GM23338 (cell line): ENCODE data around the gene KRTAP19-5. TPM values are rescaled to one million over a fixed set of nuclear protein-coding genes. Genes with fewer than 3 reads are reported as not detected.

ENCODE experiments used
- ATAC-seq: fragments of 200-7000 bp; cut with Tn5 transposase; 3 replicates; pipeline ENCODE4 v1.9.1; 2020
- DNase-seq: peaks from one replicate; pipeline ENCODE4 v3.0.0-alpha.2; 2015; ENCODE audit warnings: low spot score
- H2AFZ ChIP-seq: fragments of 200-600 bp; sonication (generic); 2 replicates; pipeline ENCODE4 v1.8.0; 2016; ENCODE audit warnings: antibody characterized with exemption, mild to moderate bottlenecking, moderate library complexity
- H3F3A ChIP-seq: fragments of 200-600 bp; sonication (generic); replicated peaks from 2 replicates; pipeline ENCODE4 v1.8.0; 2017; ENCODE audit warnings: antibody characterized with exemption, mixed run types, low read depth
- H3K27ac ChIP-seq: fragments of 200-600 bp; sonication (generic); 2 replicates; pipeline ENCODE4 v1.6.1; 2016; ENCODE audit warnings: low read depth
- H3K27me3 ChIP-seq: fragments of 200-600 bp; sonication (generic); 2 replicates; pipeline ENCODE4 v1.8.0; 2016; ENCODE audit warnings: mild to moderate bottlenecking, mixed run types, moderate library complexity; ENCODE audit not compliant: insufficient read depth
- H3K36me3 ChIP-seq: fragments of 200-600 bp; sonication (generic); 2 replicates; pipeline ENCODE4 v1.8.0; 2016; ENCODE audit warnings: mild to moderate bottlenecking; ENCODE audit not compliant: insufficient read depth
- H3K4me1 ChIP-seq: fragments of 200-600 bp; sonication (generic); 2 replicates; pipeline ENCODE4 v1.8.0; 2016; ENCODE audit warnings: mild to moderate bottlenecking, moderate library complexity; ENCODE audit not compliant: insufficient read depth
- H3K4me2 ChIP-seq: fragments of 200-600 bp; sonication (generic); 2 replicates; pipeline ENCODE4 v1.7.1; 2017; ENCODE audit warnings: mixed run types
- H3K4me3 ChIP-seq: fragments of 200-600 bp; sonication (generic); 2 replicates; pipeline ENCODE4 v1.6.1; 2016; ENCODE audit warnings: mixed run types
- H3K79me2 ChIP-seq: fragments of 200-600 bp; sonication (generic); replicated peaks from 2 replicates; pipeline ENCODE4 v1.8.0; 2017; ENCODE audit warnings: mild to moderate bottlenecking; ENCODE audit not compliant: insufficient read depth
- H3K9me2 ChIP-seq: fragments of 200-600 bp; sonication (generic); 2 replicates; pipeline ENCODE4 v1.8.0; 2017; ENCODE audit not compliant: insufficient read depth
- H4K20me1 ChIP-seq: fragments of 200-600 bp; sonication (generic); replicated peaks from 2 replicates; pipeline ENCODE4 v1.8.0; 2017; ENCODE audit warnings: mild to moderate bottlenecking; ENCODE audit not compliant: insufficient read depth
- H3K27ac Mint-ChIP-seq: 2 replicates; pipeline ENCODE4 v1.8.0; 2020; ENCODE audit warnings: inconsistent platforms, mild to moderate bottlenecking, moderate library complexity, mixed read lengths
- H3K27me3 Mint-ChIP-seq: 3 replicates; pipeline ENCODE4 v1.8.0; 2022; ENCODE audit warnings: low read depth, mild to moderate bottlenecking, moderate library complexity, mixed read lengths, inconsistent platforms; ENCODE audit not compliant: insufficient read depth, poor library complexity
- H3K36me3 Mint-ChIP-seq: 3 replicates; pipeline ENCODE4 v1.8.0; 2021; ENCODE audit warnings: low read depth, mild to moderate bottlenecking, inconsistent platforms, moderate library complexity, mixed read lengths
- H3K4me1 Mint-ChIP-seq: 3 replicates; pipeline ENCODE4 v1.8.0; 2020; ENCODE audit warnings: mild to moderate bottlenecking, inconsistent platforms, mixed read lengths
- H3K4me3 Mint-ChIP-seq: 3 replicates; pipeline ENCODE4 v1.8.0; 2021; ENCODE audit warnings: moderate library complexity, mild to moderate bottlenecking, inconsistent platforms, mixed read lengths
- H3K9me3 Mint-ChIP-seq: 3 replicates; pipeline ENCODE4 v1.8.0; 2020; ENCODE audit warnings: moderate library complexity, mild to moderate bottlenecking, inconsistent platforms, mixed read lengths
- CREB1 ChIP-seq: fragments of 250-450 bp; sonication (Bioruptor Pico); IDR thresholded peaks from 2 replicates; pipeline ENCODE4 v1.5.0; 2020; ENCODE audit warnings: low read depth, mild to moderate bottlenecking, moderate library complexity
- CTCF ChIP-seq, 2 experiments: fragments of 200-600 bp in 1 of 2; sonication (generic) in 1 of 2; conservative IDR thresholded peaks; 2 replicates each; pipeline versions ENCODE4 v1.5.1 to v1.6.1; 2016 to 2017; ENCODE audit warnings: antibody characterized with exemption in 2 of 2, low read depth in 2 of 2, mild to moderate bottlenecking in 2 of 2, moderate library complexity in 1 of 2
- ETS1 ChIP-seq: IDR thresholded peaks from 2 replicates; pipeline ENCODE4 v1.6.1; 2016; ENCODE audit warnings: antibody characterized with exemption
- EZH2 ChIP-seq: fragments of 200-600 bp; sonication (generic); IDR thresholded peaks from one replicate; pipeline ENCODE4 v1.8.0; 2017; ENCODE audit warnings: antibody characterized with exemption, mild to moderate bottlenecking, low read depth; ENCODE audit not compliant: unreplicated experiment
- EZH2phosphoT487 ChIP-seq: fragments of 200-600 bp; sonication (generic); IDR thresholded peaks from one replicate; pipeline ENCODE4 v1.8.1; 2018; ENCODE audit warnings: antibody characterized with exemption; ENCODE audit not compliant: unreplicated experiment
- JUNB ChIP-seq: IDR thresholded peaks from one replicate; pipeline ENCODE4 v1.6.1; 2016; ENCODE audit warnings: antibody characterized with exemption; ENCODE audit not compliant: unreplicated experiment
- NANOG ChIP-seq: IDR thresholded peaks from 2 replicates; pipeline ENCODE4 v1.6.1; 2016; ENCODE audit warnings: antibody characterized with exemption, borderline replicate concordance
- POLR2AphosphoS5 ChIP-seq: IDR thresholded peaks from 2 replicates; pipeline ENCODE4 v1.6.1; 2016; ENCODE audit warnings: antibody characterized with exemption, low read depth
- REST ChIP-seq: IDR thresholded peaks from one replicate; pipeline ENCODE4 v1.6.1; 2018; ENCODE audit warnings: antibody characterized with exemption; ENCODE audit not compliant: unreplicated experiment
- STAT1 ChIP-seq: IDR thresholded peaks from one replicate; pipeline ENCODE4 v1.6.1; 2016; ENCODE audit warnings: antibody characterized with exemption; ENCODE audit not compliant: unreplicated experiment
- ZNF114 ChIP-seq: fragments of 250-450 bp; sonication (Bioruptor Pico); IDR thresholded peaks from 2 replicates; pipeline ENCODE4 v1.5.0; 2020; ENCODE audit warnings: mild to moderate bottlenecking, moderate library complexity
- ZNF331 ChIP-seq: fragments of 250-450 bp; sonication (Bioruptor Pico); IDR thresholded peaks from 2 replicates; pipeline ENCODE4 v1.5.0; 2020; ENCODE audit warnings: low read depth, mild to moderate bottlenecking, moderate library complexity
- ZNF462 ChIP-seq: fragments of 250-450 bp; sonication (Bioruptor Pico); IDR thresholded peaks from 2 replicates; pipeline ENCODE4 v1.5.0; 2020; ENCODE audit warnings: mild to moderate bottlenecking, moderate library complexity
- polyA plus RNA-seq: library from polyadenylated mRNA; unstranded; fragments of >200 nt; fragmentation: Nextera tagmentation; extraction: Ambion mirVana; gene quantifications from 2 replicates; pipeline ENCODE4 v1.2.1, GENCODE V29; 2016
- total RNA-seq: library from RNA; depleted of rRNA; stranded (reverse); fragments of >200 nt; shearing (Covaris generic); gene quantifications from 2 replicates; pipeline ENCODE4 v1.2.3, GENCODE V29; 2014

The KRTAP19-5 gene
- total and polyA plus RNA-seq, 2 experiments from 2014 or later = not detected

- DNase-seq (no peak), ATAC-seq (no peak)
- Mint-ChIP-seq H3K27me3 (no peaks in the 10 kb centered on the region), H3K27ac (no peak within 1 kb of the TSS), H3K36me3 (no peaks in the 10 kb centered on the region), H3K4me1 (no peaks in the 10 kb centered on the region), H3K9me3 (no peaks in the 10 kb centered on the region), H3K4me3 (no peak within 1 kb of the TSS)
- Histone ChIP-seq H3F3A (no peaks in the 10 kb centered on the region), H3K9me2 (no peaks in the 10 kb centered on the region), H3K27ac (no peak within 1 kb of the TSS), H2AFZ (no peak within 1 kb of the TSS), H3K4me2 (no peak within 1 kb of the TSS), H3K79me2 (no peaks in the 10 kb centered on the region), H3K4me3 (no peak within 1 kb of the TSS), H4K20me1 (no peaks in the 10 kb centered on the region), H3K27me3 (no peaks in the 10 kb centered on the region), H3K4me1 (no peaks in the 10 kb centered on the region), H3K36me3 (no peaks in the 10 kb centered on the region)
- TF ChIP-seq EZH2phosphoT487 (no peak), EZH2 (no peak), JUNB (no peak), ETS1 (no peak), ZNF114 (CRISPR knock-in tag) (no peak), STAT1 (no peak), NANOG (no peak), ZNF462 (no peak), POLR2AphosphoS5 (no peak), CTCF (conservative IDR thresholded peaks at IDR 0.05; ENCODE audit: low read depth in 2 of 2) (no peak), ZNF331 (CRISPR knock-in tag) (no peak), REST (no peak), CREB1 (CRISPR knock-in tag) (no peak)
Measured at GRCh38 chr21:30541764-30542163, 39.8 kb upstream of the KRTAP19-5 start, which contains the start of gene KRTAP19-6. Gene KRTAP19-6, minus strand, starts transcription at chr21:30541864. Its CDS starts 31 bp downstream, at chr21:30541833.
